ENCODE measurements around the gene MRAS. TPM values are rescaled to one million over a fixed set of nuclear protein-coding genes. Genes with fewer than 3 reads are reported as not detected.

The MRAS gene
- polyA plus RNA-seq, 1 donor (not counting 4 experiments of a cell fraction or from before 2014, with no cell fraction given) = 7.7 TPM

- TF ChIP-seq CTCF (optimal IDR thresholded peaks at IDR 0.05 in 1 of 3, IDR thresholded peaks at IDR 0.05 in 1 of 3, conservative IDR thresholded peaks at IDR 0.05 in 1 of 3; ENCODE audit: extremely low read depth in 1 of 3, insufficient read depth in 2 of 3, low read length in 3 of 3) = no peak
- no peak for TF ChIP-seq EZH2 (IDR thresholded peaks at IDR 0.05; ENCODE audit: low read length)
- Histone ChIP-seq H3K9me3 (ENCODE audit: control insufficient read depth, low read depth, low read length) (no peaks in the 10 kb centered on the region), H3K9ac (ENCODE audit: control insufficient read depth, extremely low read depth, insufficient read depth, low read length) (no peak overlapping the region), H4K20me1 (ENCODE audit: control insufficient read depth, extremely low read depth, insufficient read depth, low read length) (no peaks in the 10 kb centered on the region), H3K27ac (ENCODE audit: control insufficient read depth, insufficient read depth, low read length) (no peak overlapping the region), H3K36me3 (ENCODE audit: control insufficient read depth in 2 of 2, extremely low read depth in 1 of 2, insufficient read depth in 2 of 2, low read length in 2 of 2) (no peaks in the 10 kb centered on the region), H3K4me2 (ENCODE audit: control insufficient read depth, extremely low read depth, insufficient read depth, low read depth, low read length) (no peak overlapping the region), H3K4me3 (ENCODE audit: control insufficient read depth in 2 of 3, extremely low read depth in 1 of 3, insufficient read depth in 2 of 3, low read depth in 1 of 3, low read length in 3 of 3) (no peak overlapping the region), H3K9me1 (ENCODE audit: control insufficient read depth, extremely low read depth, insufficient read depth, low read length) (no peaks in the 10 kb centered on the region), H2AFZ (ENCODE audit: control insufficient read depth, low read length) (no peak overlapping the region), H3K79me2 (ENCODE audit: control insufficient read depth, insufficient read depth, low read length) (no peaks in the 10 kb centered on the region), H3K4me1 (ENCODE audit: control insufficient read depth, extremely low read depth, insufficient read depth, low read length) (no peaks in the 10 kb centered on the region), H3K27me3 (ENCODE audit: control insufficient read depth, extremely low read depth, insufficient read depth, low read length) (peaks cover 3% of the 10 kb centered on the region)
- DNase-seq (ENCODE audit: low read depth, low spot score) (no peak), FAIRE-seq (no peak)
- dilution Hi-C loops (cut with MboI; ENCODE audit: extremely low pct_ligation_motif_present, low sequenced_read_pairs) = no loop called here
Measured at GRCh38 chr3:138344754-138345153, 3.6 kb upstream of the MRAS start.

DNA sequence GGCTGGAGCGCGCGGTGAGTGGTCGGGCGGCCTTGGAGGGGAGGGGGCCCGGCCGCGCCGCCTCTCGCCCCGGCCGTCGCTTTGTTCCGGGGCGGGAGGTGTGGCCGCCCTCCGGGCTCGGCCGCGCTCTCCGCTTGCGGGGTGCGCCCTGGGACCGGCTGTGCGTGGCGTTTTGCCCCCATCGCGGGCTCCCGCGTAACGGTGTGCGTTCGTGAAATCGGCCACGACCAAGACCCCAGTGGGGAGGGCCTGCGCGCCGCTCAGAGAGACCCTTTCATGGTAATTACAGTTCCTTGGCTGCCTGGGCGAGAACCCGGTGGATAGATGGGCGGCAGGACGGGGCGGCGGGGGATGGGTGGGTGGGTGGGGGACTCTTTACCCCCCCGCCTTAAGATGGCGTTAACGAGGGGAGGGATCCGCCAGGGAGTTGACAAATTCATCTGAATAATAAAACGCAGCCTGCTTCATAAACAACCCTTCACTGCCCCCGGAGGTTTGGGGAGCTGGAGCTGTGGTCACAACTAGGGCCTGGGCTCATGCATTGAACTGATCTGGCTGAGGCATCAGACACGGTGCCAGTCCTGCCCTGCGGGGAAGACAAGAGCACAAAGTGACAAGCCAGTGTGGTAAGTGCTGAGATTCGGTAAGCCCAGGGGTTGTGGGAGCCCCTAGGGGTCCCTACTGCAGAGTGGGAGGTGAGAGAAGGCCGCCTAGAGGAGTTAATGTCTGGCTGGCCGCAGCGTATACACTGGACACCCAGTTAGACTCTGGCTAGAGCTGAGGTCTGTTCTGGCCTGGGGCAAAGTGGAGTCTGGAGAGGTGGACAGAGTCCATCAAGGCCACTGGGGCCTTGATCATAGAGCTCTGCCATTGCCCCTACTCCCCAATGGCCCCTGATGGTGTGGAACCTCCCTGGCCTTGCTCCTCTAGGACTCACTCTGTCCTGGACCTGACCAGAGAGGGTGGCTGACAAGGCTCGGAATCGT, 668 bp downstream of the MRAS start:
- dilution Hi-C loops (cut with MboI; ENCODE audit: extremely low pct_ligation_motif_present, low sequenced_read_pairs) = no loop called here
- no peaks in the 10 kb centered on the region for H4K20me1 ChIP-seq (ENCODE audit: control insufficient read depth, extremely low read depth, insufficient read depth, low read length)
- FAIRE-seq (no peak), DNase-seq (ENCODE audit: low read depth, low spot score) (no peak)
- TF ChIP-seq EZH2 (IDR thresholded peaks at IDR 0.05; ENCODE audit: low read length) (no peak), CTCF (optimal IDR thresholded peaks at IDR 0.05 in 1 of 3, IDR thresholded peaks at IDR 0.05 in 1 of 3, conservative IDR thresholded peaks at IDR 0.05 in 1 of 3; ENCODE audit: extremely low read depth in 1 of 3, insufficient read depth in 2 of 3, low read length in 3 of 3) (no peak)
- H3K36me3 ChIP-seq (ENCODE audit: control insufficient read depth in 2 of 2, extremely low read depth in 1 of 2, insufficient read depth in 2 of 2, low read length in 2 of 2) = no peaks in the 10 kb centered on the region
- H3K4me3 ChIP-seq (ENCODE audit: control insufficient read depth in 2 of 3, extremely low read depth in 1 of 3, insufficient read depth in 2 of 3, low read depth in 1 of 3, low read length in 3 of 3) = peak overlapping the region; percentile 42 to 76 (median 71)
- H3K9me1 ChIP-seq (ENCODE audit: control insufficient read depth, extremely low read depth, insufficient read depth, low read length) = no peaks in the 10 kb centered on the region
- H3K4me1 ChIP-seq (ENCODE audit: control insufficient read depth, extremely low read depth, insufficient read depth, low read length) = peaks cover 3% of the 10 kb centered on the region
- H3K27ac ChIP-seq (ENCODE audit: control insufficient read depth, insufficient read depth, low read length) = no peak overlapping the region
- no peaks in the 10 kb centered on the region for H3K79me2 ChIP-seq (ENCODE audit: control insufficient read depth, insufficient read depth, low read length)
- peak overlapping the region; percentile 61 for H3K9ac ChIP-seq (ENCODE audit: control insufficient read depth, extremely low read depth, insufficient read depth, low read length)
- H3K4me2 ChIP-seq (ENCODE audit: control insufficient read depth, extremely low read depth, insufficient read depth, low read depth, low read length) = peak overlapping the region; percentile 90
- no peaks in the 10 kb centered on the region for H3K9me3 ChIP-seq (ENCODE audit: control insufficient read depth, low read depth, low read length)
- H2AFZ ChIP-seq (ENCODE audit: control insufficient read depth, low read length) = peak overlapping the region; percentile 95
- H3K27me3 ChIP-seq (ENCODE audit: control insufficient read depth, extremely low read depth, insufficient read depth, low read length) = peaks cover 3% of the 10 kb centered on the region
